Gastrocnemius medialis (tissue), 4 donors: ENCODE results near the gene GPATCH8.

ENCODE experiments used
- POLR2A ChIP-seq, 2 donors: fragments of 450-650 bp; IDR thresholded peaks; one replicate each; pipeline ENCODE4 v1.6.1; 2017; ENCODE audit warnings: antibody characterized with exemption in 2 of 2, mild to moderate bottlenecking in 2 of 2, moderate library complexity in 2 of 2
- TF ChIP-seq, protein P1 (sequence below), 5 experiments: fragments of 450-650 bp in 3 of 5; fragments of 200-600 bp in 2 of 5; sonication (generic) in 2 of 5; IDR thresholded peaks in 4 of 5; conservative IDR thresholded peaks in 1 of 5; 1 replicate in 4 of 5; 2 replicates in 1 of 5; pipeline ENCODE4 v1.5.1; 2016 to 2019; ENCODE audit warnings: antibody characterized with exemption in 5 of 5, mild to moderate bottlenecking in 3 of 5, moderate library complexity in 3 of 5

DNA sequence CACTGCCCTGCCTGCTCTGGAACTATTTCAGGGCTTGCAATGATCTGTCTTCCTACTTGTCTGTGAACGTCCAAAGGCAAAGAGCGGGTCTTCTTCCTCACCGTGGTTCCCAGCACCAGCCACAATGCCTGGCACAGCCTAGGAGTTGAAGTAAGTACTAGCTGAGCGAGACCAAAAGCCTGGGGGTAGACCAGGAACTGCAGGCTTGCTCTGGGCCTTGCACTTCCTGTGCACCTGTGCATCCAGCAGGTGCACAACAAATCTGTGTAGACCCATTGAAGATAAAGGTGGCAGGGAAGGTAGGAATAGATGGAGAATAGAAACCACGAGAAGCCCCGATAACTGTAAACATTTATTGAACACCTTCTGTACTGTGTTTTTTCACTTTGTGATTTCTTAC lies 144.2 kb downstream of the GPATCH8 start:
- TF ChIP-seq, protein P1, sequence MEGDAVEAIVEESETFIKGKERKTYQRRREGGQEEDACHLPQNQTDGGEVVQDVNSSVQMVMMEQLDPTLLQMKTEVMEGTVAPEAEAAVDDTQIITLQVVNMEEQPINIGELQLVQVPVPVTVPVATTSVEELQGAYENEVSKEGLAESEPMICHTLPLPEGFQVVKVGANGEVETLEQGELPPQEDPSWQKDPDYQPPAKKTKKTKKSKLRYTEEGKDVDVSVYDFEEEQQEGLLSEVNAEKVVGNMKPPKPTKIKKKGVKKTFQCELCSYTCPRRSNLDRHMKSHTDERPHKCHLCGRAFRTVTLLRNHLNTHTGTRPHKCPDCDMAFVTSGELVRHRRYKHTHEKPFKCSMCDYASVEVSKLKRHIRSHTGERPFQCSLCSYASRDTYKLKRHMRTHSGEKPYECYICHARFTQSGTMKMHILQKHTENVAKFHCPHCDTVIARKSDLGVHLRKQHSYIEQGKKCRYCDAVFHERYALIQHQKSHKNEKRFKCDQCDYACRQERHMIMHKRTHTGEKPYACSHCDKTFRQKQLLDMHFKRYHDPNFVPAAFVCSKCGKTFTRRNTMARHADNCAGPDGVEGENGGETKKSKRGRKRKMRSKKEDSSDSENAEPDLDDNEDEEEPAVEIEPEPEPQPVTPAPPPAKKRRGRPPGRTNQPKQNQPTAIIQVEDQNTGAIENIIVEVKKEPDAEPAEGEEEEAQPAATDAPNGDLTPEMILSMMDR (IDR thresholded peaks at IDR 0.05 in 4 of 5, conservative IDR thresholded peaks at IDR 0.05 in 1 of 5): no peak
- no peak for TF ChIP-seq POLR2A (IDR thresholded peaks at IDR 0.05)
